Endothelial cell of umbilical vein (primary cell): ENCODE results near the gene NAP1L1.

Experiments used
- EZH2 ChIP-seq: IDR thresholded peaks from 2 replicates; pipeline ENCODE4 v1.6.1; 2012; ENCODE audit warnings: borderline replicate concordance, low read depth, mild to moderate bottlenecking, moderate library complexity, low read length, inconsistent platforms; ENCODE audit not compliant: severe bottlenecking
- POLR2A ChIP-seq: IDR thresholded peaks from 2 replicates; pipeline ENCODE4 v1.6.1; 2012; ENCODE audit warnings: low read depth, mild to moderate bottlenecking, control low read depth, low read length
- POLR2AphosphoS5 ChIP-seq: IDR thresholded peaks from 2 replicates; pipeline ENCODE4 v1.6.1; 2012; ENCODE audit warnings: low read depth, mild to moderate bottlenecking, control low read depth, low read length, moderate library complexity; ENCODE audit not compliant: insufficient read depth
- TF ChIP-seq, protein P1 (sequence below), 2 donors: IDR thresholded peaks; 1 replicate in 1 of 2; 2 replicates in 1 of 2; pipeline ENCODE4 v1.5.1; 2011; ENCODE audit warnings: low read length in 2 of 2, mild to moderate bottlenecking in 2 of 2, moderate library complexity in 2 of 2, control low read depth in 1 of 2, inconsistent platforms in 1 of 2, low read depth in 1 of 2; ENCODE audit not compliant: insufficient read depth in 1 of 2; ENCODE audit errors: extremely low read depth in 1 of 2

DNA sequence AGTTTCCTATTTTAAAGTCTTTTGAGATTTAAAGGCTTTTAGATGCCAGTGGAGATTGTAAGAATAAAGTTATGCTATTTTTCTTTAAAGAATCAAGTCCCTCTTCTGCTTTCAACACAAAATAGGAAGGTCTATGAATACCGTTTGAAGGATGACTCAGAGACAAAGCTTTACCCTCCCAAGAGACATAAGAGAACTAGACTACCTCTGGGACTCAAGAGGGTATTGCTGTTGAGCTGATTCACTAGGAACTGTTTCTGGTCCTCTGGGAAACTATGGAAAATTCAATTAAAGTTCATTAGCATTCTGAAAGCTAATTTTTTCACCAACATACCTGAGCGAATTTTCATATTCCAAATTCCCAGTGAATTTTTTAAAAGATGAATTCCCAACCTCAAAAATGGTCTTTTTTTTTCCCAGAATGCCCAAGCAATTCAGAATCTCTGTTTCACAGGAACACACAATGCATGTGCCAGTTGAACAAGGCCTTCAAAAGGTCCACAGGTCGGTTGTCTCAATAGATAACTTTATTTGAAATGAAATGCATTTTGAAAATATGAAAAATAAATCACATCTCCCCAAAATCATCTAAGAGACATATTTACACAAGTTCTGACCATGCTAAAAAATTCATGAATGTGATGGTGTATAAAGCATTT is 59.4 kb downstream of the NAP1L1 start:
- TF ChIP-seq, protein P1, sequence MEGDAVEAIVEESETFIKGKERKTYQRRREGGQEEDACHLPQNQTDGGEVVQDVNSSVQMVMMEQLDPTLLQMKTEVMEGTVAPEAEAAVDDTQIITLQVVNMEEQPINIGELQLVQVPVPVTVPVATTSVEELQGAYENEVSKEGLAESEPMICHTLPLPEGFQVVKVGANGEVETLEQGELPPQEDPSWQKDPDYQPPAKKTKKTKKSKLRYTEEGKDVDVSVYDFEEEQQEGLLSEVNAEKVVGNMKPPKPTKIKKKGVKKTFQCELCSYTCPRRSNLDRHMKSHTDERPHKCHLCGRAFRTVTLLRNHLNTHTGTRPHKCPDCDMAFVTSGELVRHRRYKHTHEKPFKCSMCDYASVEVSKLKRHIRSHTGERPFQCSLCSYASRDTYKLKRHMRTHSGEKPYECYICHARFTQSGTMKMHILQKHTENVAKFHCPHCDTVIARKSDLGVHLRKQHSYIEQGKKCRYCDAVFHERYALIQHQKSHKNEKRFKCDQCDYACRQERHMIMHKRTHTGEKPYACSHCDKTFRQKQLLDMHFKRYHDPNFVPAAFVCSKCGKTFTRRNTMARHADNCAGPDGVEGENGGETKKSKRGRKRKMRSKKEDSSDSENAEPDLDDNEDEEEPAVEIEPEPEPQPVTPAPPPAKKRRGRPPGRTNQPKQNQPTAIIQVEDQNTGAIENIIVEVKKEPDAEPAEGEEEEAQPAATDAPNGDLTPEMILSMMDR (IDR thresholded peaks at IDR 0.05; ENCODE audit: extremely low read depth in 1 of 2, insufficient read depth in 1 of 2, low read depth in 1 of 2, low read length in 2 of 2) = no peak
- TF ChIP-seq POLR2AphosphoS5 (peak; percentile 28), POLR2A (no peak), EZH2 (no peak)
